A549 (cell line): ENCODE results near the gene LAMA2.

ENCODE experiments used
- EP300 ChIP-seq, 2 experiments: fragments of >200 bp; sonication (Bioruptor Twin); formaldehyde crosslinking; IDR thresholded peaks; 2 replicates in 1 of 2; 3 replicates in 1 of 2; pipeline ENCODE4 v1.6.1; 2016 to 2017
- KDM1A ChIP-seq: fragments of 200-600 bp; sonication (generic); IDR thresholded peaks from 2 replicates; pipeline ENCODE4 v1.6.1; 2016; ENCODE audit warnings: low read depth, mild to moderate bottlenecking
- RAD21 ChIP-seq, 2 experiments: fragments of >200 bp in 1 of 2; sonication (Bioruptor Twin) in 1 of 2; formaldehyde crosslinking in 1 of 2; IDR thresholded peaks in 1 of 2; conservative IDR thresholded peaks in 1 of 2; 2 replicates in 1 of 2; 3 replicates in 1 of 2; pipeline ENCODE4 v1.6.1; 2012 to 2018; ENCODE audit warnings: inconsistent platforms in 1 of 2
- TF ChIP-seq, protein P1 (sequence below): fragments of >200 bp; sonication (Bioruptor Twin); formaldehyde crosslinking; IDR thresholded peaks from 3 replicates; pipeline ENCODE4 v1.5.1; 2016

GRCh38 chr6:128844598-128844997 lies 38.3 kb upstream of the LAMA2 start:
- TF ChIP-seq, protein P1, sequence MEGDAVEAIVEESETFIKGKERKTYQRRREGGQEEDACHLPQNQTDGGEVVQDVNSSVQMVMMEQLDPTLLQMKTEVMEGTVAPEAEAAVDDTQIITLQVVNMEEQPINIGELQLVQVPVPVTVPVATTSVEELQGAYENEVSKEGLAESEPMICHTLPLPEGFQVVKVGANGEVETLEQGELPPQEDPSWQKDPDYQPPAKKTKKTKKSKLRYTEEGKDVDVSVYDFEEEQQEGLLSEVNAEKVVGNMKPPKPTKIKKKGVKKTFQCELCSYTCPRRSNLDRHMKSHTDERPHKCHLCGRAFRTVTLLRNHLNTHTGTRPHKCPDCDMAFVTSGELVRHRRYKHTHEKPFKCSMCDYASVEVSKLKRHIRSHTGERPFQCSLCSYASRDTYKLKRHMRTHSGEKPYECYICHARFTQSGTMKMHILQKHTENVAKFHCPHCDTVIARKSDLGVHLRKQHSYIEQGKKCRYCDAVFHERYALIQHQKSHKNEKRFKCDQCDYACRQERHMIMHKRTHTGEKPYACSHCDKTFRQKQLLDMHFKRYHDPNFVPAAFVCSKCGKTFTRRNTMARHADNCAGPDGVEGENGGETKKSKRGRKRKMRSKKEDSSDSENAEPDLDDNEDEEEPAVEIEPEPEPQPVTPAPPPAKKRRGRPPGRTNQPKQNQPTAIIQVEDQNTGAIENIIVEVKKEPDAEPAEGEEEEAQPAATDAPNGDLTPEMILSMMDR: no peak
- no peak for TF ChIP-seq RAD21 (conservative IDR thresholded peaks at IDR 0.05 in 1 of 2, IDR thresholded peaks at IDR 0.05 in 1 of 2)
- TF ChIP-seq KDM1A: no peak
- no peak for TF ChIP-seq EP300 (IDR thresholded peaks at IDR 0.05)
